CD4-positive, alpha-beta T cell treated with Interleukin-15 for 4 hours (primary cell): ENCODE measurements around the gene ZNRF3.

ENCODE experiments used
- DNase-seq: peaks from one replicate; pipeline ENCODE4 v3.0.0-alpha.2; 2020; ENCODE audit warnings: low spot score

Gene ZNRF3

GRCh38 chr22:29011240-29012100 is 128.1 kb downstream of the ZNRF3 start:
- DNase-seq = no peak

- DNase-seq = no peak
These were observed 128.7 kb downstream of the ZNRF3 start for GRCh38 chr22:29012101-29012433.

GRCh38 chr22:29012952-29013351 is 129.6 kb downstream of the ZNRF3 start:
- no peak for DNase-seq

GRCh38 chr22:29014293-29014692 is 130.9 kb downstream of the ZNRF3 start:
- DNase-seq = no peak

GRCh38 chr22:29014773-29015172 is 131.4 kb downstream of the ZNRF3 start:
- DNase-seq = no peak

GRCh38 chr22:29016067-29016938 is 132.9 kb downstream of the ZNRF3 start:
- DNase-seq = no peak

GRCh38 chr22:29018293-29019189 is 135.2 kb downstream of the ZNRF3 start:
- no peak for DNase-seq

- DNase-seq = no peak
These were observed 138.9 kb downstream of the ZNRF3 start for GRCh38 chr22:29022101-29022817.

- DNase-seq = no peak
These were observed 139.9 kb downstream of the ZNRF3 start for GRCh38 chr22:29023172-29023796.

GRCh38 chr22:29026579-29026978 is 143.2 kb downstream of the ZNRF3 start:
- no peak for DNase-seq

- DNase-seq = no peak
These were observed 145.1 kb downstream of the ZNRF3 start for GRCh38 chr22:29028468-29028867.

- DNase-seq = no peak
These were observed 146.0 kb downstream of the ZNRF3 start for GRCh38 chr22:29029202-29030000.

- no peak for DNase-seq
These were observed 146.7 kb downstream of the ZNRF3 start for GRCh38 chr22:29030016-29030617.

GRCh38 chr22:29030618-29031226 is 147.3 kb downstream of the ZNRF3 start:
- no peak for DNase-seq

- DNase-seq = no peak
These were observed 148.0 kb downstream of the ZNRF3 start for GRCh38 chr22:29031227-29032011.

- DNase-seq = no peak
These were observed 148.7 kb downstream of the ZNRF3 start for GRCh38 chr22:29032014-29032475.

GRCh38 chr22:29032584-29032983 is 149.2 kb downstream of the ZNRF3 start:
- no peak for DNase-seq

GRCh38 chr22:29037340-29037932 is 154.1 kb downstream of the ZNRF3 start:
- no peak for DNase-seq
